Activated CD8-positive, alpha-beta memory T cell treated with anti-CD3 and anti-CD28 coated beads for 36 hours (primary cell): ENCODE measurements around the gene C1orf87. TPM values are rescaled to one million over a fixed set of nuclear protein-coding genes. Genes with fewer than 3 reads are reported as not detected.

Experiments used
- CTCF ChIA-PET: fragments of 350-600 bp; sonication (Branson Sonifier 250); formaldehyde crosslinking; loops from one replicate; lab custom pipeline; 2021; ENCODE audit warnings: antibody characterized with exemption; lab: Charles Lee
- POLR2A ChIA-PET: fragments of 350-600 bp; sonication (Branson Sonifier 250); formaldehyde crosslinking; loops from one replicate; lab custom pipeline; 2021; ENCODE audit warnings: antibody characterized with exemption; lab: Charles Lee
- total RNA-seq, 2 experiments: library from RNA; stranded (reverse); gene quantifications; one replicate each; pipeline ENCODE4 v1.2.3, GENCODE V29; 2021

Gene C1orf87, protein sequence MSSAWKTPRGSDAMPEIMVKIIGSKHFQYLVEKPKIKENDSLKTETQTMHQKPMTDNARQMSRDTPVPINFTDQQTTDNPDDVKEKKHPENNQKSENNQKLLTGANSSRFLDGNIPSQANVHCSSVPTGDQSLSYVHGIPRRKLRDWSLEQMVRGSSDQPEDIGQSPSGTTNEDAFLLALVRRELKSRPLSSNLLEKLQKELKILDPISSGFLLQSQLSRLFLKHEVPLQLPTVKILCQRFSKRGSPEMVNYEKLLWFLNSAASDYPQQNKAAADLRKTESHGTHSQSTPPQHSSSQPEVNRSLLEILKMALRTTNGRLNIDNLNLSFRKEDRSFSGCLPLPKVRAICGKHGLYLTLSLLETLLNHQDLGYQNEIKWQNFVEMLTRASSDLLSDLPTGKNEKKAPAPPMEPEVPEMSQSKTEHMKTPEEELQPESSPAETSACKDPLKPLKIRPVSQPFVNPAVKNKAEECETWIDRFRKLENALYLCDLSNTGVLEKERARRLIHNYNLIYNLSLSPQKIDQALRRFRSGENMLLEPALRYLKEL
- total RNA-seq: not detected

DNA sequence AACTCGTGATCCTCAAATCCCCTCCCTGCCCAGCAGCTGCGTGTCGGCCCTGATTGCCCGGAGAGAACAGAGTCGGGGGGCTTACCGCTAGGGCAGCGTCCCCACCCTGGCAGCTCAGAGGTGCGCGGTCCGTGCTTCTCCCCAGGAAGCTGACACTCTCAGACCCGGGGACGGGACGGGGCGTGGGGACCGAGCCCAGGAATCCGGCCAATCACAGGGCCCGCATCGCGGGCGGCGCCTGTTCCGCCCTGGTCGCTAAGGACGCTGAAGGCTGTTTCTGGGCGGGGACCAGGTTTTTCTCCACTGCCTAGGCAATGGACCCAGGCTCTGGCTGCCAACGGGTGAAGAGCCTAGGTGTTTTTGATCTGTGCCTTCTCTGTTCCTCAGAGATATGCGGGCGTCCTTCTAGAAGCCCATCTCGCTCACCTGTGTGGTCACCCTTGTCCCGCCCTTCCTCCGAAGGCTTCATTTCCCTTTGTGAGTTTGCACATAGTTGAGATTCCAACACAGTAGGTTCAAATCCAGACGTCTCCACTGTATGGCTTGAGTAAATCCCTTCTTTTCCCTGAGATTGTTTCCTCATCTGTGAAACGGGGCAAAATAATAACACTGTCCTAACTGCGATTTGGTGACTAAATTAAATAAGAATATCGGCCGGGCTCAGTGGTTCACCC is at the start of gene C1orf87:
TSS of gene C1orf87 (minus strand) at position 166 of the 674 bp plus-strand sequence. CDS start 1,127 bp downstream, outside the sequence.
- ChIA-PET CTCF (no interaction called here), POLR2A (no interaction called here)

DNA sequence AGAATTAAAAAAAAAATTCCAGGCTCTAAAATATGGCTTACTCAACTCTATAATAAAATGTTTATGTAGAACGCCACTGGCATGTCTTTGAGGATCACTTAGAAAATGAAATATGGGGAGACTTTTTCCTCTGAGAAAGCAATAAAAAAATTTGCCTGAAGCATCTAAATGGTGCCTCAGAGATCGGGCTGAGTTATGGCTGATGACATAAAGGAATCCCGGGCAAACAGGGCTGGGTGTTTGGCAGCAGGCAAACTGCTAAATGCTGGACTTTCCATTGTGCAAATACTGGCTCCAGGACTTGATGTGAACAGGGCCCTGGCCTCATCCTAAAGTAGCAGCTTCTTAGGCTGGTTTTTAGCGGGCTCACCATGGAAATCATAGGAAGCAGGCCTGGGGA is 44.5 kb upstream of the C1orf87 start:
- ChIA-PET POLR2A (no interaction called here), CTCF (no interaction called here)

DNA sequence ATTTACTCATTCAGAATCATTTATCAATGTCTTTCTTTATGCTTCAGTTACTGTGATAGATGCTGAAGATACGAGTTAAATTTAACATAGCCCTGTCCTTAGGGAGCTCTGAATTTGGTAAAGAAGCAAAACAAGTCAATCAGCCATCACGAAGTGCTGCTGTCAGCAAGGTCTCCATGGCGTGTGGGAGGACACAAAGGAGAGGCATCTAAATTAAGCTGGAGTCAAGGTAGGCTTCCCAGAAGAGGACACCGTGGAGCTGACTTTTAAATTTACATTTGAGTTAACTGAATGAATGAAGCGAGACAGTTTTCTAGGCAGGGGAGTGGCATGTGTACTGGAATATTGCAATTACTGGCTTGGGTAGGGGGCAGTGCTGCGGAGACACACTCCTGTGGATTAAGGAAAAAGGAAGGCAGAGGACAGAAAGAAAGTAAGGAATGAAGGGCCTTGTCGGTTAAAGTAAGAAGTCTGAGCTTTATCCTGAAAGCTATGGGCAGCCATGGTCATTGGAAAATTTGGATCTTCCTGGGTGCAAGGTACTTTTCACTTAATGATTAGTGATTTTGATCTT is 41.3 kb upstream of the C1orf87 start:
- POLR2A ChIA-PET: no interaction called here
- CTCF ChIA-PET: no interaction called here

DNA sequence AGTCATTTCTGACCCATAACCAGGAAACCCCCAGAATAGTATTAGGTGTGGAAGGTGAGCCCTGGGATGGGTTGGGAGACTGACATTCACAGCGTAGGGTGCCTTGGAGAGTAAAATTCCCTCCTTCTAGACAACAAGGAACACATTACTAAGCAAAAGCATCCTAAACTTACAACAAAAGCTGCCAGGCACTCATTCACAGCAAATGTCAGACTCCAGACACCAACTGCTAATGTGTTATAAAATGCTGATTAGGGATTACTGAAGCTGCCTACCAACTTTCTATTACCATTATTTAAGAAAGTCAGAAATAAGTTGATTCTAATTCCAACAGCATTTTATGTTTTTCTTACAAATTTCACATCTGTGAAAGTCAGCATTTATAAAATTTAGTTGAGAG is 40.0 kb upstream of the C1orf87 start:
- POLR2A ChIA-PET: no interaction called here
- CTCF ChIA-PET: no interaction called here

DNA sequence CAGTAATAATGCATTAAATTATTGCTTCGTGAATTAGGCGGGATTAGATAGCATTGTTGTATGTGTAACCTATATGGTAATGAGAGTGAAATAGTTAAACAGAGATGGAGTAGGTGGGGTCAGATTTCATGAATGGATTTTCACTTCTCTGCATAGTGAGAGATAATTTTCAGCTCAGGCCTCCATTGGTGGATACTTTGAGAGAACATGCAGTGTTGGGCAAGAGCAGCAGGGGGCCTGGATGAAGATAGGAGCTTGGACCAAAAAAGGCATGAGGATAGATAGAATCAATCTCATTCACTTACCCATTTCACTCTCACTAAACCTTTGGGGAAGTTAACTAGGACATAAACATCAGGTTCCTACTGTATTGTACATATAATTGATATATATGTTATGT is 39.5 kb upstream of the C1orf87 start:
- ChIA-PET POLR2A (no interaction called here), CTCF (no interaction called here)

DNA sequence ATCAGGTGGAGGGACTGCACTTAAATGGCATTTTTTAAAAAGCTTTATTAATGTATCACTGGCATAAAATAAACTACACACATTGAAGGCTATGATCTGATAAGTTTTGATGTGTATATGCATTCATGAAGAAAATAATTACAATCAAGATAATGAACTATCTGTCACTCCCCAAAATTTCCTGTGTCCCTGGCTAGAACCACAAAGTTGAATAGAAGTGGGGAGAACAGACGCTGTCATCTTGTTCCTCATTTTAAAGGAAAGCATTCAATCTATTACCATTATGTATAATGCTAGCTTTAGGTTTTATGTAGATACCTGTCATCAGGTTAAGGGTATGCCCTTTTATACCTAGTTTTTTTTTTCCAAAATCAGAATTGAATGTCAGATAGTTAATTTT is 38.1 kb upstream of the C1orf87 start:
- CTCF ChIA-PET: no interaction called here
- POLR2A ChIA-PET: no interaction called here

DNA sequence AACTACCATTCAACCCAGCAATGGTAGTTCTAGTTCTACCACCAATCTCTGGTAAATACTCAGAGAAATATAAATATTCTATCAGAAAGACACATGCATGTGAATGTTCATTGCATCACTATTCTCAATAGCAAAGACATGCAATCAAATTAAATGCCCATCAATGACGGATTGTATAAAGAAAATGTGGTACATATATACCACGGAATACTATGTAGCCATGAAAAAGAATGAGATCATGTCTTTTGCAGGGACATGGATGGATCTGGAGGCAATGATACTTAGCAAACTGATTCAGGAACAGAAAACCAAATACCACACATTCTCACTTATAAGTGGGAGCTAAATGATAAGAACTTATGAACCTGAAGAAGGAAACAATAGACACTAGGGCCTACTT is 37.5 kb upstream of the C1orf87 start:
- ChIA-PET CTCF (no interaction called here), POLR2A (no interaction called here)

DNA sequence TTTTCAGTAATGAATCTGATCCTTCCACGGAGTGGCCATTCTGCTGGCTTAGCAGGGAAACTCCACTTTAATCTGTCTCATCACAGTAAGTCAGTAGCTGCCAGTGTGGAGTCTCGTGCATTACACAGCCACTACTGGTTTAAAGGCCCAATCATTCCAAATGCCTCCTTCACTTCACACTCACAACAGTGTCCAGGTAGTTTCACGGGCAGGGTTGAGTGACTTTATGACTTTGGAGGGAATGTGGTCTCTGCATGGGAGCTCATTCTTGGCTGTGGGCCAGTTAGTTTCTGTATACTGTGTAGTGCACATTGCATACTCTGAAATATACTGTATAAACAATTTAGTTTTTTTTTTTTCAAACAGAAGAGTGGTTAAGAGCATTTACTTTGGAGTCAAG is 34.6 kb upstream of the C1orf87 start:
- POLR2A ChIA-PET: no interaction called here
- CTCF ChIA-PET: no interaction called here

DNA sequence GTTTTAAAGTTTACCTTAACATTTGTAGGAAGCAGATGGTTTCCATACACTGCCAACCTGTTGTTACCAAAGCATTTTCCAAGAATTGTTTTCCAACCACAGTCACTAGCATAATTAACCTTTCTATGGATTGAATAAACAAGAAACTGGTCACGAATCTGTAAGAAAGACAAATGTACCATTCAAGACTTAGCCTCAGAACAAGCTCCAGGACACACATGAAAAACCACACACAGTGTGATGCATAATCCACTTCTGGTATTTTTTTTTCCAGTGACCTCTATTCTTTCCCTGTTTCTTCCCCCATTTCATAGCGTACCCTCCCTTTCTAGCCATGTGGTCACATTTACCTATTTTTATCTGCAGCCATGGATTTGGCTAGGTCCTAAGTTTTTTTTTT is 29.6 kb upstream of the C1orf87 start:
- POLR2A ChIA-PET: no interaction called here
- CTCF ChIA-PET: no interaction called here

DNA sequence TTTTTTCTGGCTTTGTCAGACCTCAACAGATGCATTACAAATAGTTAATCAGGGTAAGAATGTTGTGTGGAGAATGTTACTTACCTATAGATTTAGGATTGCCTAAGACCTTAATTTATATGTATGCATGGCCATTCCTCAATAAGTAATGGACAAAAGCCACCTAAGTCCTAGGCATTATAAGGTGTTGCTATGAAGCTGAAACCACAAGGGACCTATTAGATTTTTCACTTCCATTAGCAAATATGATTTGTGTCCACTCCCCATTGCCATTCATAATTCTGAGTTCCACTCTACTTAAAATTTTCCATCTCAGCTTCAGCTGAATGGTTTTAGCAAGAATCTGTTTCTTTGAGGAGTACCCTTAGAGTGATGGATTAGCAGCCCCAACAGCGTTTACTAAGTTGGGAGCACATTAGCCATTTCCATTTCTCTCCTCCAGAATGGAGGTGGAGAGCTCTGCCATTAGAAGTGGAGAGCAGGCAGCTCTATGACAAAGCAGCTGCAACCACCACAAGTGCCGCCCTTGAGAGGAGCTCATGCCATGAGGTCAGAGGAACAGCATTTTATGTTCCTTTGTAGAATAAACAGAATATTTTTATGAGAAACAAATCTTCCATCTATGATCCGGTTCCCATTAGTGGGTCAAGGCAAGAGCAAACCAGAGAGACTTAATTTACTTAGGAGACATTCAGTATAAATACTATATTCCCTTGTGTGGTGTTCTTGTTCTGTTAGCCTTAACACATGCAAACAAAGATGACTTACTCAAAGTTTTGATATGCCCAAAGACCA is 28.9 kb upstream of the C1orf87 start:
- POLR2A ChIA-PET: no interaction called here
- CTCF ChIA-PET: no interaction called here

DNA sequence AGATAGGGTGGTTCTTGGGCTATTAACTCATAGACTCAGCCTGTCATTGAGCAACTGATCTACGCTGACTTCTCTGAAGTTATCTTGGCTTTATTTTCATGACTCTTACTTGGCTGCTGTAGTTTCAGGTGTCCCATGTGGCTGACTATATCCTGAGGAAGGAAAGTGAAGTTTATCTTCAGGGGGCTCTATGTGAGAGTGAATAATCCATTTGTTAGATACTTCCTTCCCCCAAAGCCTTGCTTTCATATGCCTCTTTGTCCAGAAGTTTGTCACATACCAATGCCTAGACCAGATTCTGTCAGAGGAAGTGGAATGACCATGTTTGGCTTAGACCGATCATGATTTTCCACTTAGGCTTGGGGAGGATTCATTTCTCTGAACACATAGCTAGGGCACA is 27.9 kb upstream of the C1orf87 start:
- ChIA-PET POLR2A (interaction anchor here (0.6 kb wide), 1 partner anchor 102 kb away, joined by 3 read pairs; no protein-coding TSS in a partner anchor), CTCF (interaction anchor here (1.2 kb wide), 1 partner anchor 8 kb away, joined by 3 read pairs; no protein-coding TSS in a partner anchor)

DNA sequence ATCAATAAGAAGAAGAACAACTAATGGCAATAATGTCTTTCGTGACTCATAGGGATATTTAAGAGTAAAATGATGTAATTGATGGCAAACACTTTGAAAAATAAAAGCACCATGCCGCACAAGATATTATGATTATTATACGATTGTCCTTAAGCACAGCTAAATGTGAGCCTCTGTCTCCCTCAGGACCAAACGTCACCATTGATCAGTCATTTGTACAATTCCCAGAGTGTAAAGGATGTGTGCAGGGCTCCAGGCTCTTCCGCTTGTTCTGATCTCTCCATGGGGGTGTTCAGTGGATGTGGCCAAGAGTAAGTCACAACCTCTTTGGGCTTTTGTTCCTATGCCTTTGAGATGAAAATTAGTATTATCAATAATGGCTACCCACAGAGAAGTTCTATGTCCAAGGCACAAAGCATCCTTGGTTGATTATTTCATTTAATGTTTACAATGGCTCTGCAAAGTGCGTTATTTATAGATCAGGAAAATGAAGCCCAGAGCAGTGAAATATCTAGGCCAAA is 17.7 kb upstream of the C1orf87 start:
- POLR2A ChIA-PET: no interaction called here
- CTCF ChIA-PET: no interaction called here

DNA sequence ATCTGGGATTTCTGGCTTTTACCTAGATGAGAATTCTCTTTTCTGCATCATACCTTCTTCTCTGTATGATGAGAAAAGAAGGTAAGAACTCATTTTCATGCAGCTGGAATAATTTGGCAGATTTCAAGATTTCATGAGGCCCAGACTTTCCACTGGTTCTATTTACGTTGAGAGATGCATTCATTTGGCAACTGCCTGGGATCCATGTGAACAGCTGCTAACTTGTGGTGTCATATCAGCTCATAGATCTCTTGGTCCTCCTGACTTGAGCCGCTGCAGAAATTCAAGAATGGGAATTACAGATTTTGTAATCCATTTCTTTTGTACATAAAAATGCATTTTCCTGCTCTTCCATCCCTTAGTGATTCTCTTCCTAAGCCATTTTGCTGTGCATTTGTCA is 17.1 kb upstream of the C1orf87 start:
- POLR2A ChIA-PET: no interaction called here
- CTCF ChIA-PET: no interaction called here

DNA sequence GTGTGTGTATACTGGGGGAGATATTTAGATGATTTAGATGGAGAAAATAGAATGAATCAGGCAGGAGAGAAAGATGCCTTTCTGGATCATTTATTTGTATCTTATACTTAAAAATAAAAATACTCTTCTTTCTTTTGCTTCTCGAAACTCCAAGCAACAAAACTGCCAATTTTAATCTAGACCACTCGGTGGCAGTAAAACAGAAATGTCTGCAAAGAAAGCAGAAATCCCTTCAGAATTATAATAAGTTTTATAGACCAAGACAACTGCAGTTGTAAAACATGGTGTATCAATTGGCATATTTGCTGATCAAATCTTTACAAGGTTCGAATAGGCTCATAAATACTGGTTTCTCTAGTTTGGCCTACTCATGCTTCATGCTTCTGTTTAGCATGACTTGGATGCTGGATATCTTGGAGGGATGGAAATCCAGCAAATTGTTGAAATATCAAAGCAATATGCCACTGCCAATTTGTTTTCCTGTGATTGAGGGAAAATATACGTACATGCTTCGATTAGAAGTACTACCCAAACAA is 15.1 kb upstream of the C1orf87 start:
- ChIA-PET CTCF (no interaction called here), POLR2A (no interaction called here)

DNA sequence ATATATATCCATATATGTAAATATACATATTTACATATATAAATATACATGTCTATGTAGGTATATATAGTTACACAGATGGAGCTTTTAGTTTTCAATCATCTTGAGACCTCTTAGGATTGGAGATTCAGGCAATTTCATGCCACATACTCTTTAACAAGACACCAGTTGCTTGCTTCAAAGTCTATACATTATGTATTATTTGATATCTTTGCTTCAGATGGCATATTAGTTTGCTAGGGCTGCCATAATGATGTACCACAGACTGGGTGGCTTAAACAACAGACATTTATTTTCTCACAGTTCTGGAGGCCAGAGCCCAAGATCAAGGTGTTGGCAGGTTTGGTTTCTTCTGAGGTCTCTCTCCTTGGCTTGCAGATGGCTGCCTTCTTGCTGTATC is 14.1 kb upstream of the C1orf87 start:
- ChIA-PET POLR2A (no interaction called here), CTCF (no interaction called here)

DNA sequence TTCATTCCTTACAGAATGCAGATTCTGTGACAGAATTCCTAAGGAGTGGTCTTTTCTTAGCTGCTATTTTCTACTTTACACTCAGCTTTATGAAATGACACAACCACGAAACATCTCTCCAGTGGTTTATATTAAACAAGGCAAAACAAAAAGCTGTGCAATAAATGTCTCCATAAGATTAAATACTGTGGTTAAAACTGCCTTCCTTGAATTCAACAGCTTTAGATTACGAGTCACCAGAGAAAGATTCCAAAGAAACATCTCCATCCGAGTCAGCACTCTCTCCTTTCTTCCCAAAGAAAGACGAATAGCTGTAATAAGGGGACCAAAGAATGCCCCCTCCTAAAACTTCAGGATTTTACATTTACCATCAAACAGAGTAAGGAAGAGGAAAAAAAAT is 4.6 kb upstream of the C1orf87 start:
- ChIA-PET CTCF (no interaction called here), POLR2A (no interaction called here)

DNA sequence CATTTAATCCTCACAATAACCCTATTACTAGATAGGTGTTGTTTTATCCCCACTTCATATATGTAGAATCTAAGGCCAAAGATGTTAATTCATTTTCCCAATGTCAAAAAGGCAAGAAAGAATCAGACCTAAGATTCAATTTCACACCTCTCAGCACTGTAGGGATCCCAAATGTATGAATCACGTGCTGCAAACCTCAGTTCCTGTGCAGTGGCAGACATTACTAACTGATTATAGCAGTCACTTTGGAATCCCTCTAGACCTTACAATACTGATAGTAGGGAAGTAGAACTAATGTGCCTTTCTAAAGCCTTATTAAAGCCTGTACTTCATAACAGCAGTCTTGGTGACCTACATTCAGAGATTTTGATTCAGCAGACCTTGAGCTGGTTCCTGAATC is 2.3 kb downstream of the C1orf87 start:
- POLR2A ChIA-PET: no interaction called here
- CTCF ChIA-PET: no interaction called here

DNA sequence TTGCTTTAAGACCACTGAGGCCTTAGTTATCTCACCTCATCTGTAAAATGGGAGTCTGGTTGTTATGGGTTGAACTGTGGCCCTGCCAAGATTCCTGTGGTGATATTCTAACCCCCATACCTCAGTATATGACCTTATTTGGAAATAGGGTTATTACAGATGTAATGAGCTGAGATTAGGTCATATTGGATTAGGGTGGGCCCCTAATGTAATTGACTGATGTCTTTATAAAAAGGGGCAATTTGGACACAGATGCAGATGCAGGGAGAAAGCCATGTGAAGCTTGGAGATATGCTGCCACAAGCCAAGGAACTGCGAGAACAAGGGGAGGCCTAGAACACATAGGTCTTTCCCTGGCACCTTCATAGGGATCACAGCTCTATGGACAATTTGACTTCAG is 3.9 kb downstream of the C1orf87 start:
- POLR2A ChIA-PET: no interaction called here
- CTCF ChIA-PET: no interaction called here

DNA sequence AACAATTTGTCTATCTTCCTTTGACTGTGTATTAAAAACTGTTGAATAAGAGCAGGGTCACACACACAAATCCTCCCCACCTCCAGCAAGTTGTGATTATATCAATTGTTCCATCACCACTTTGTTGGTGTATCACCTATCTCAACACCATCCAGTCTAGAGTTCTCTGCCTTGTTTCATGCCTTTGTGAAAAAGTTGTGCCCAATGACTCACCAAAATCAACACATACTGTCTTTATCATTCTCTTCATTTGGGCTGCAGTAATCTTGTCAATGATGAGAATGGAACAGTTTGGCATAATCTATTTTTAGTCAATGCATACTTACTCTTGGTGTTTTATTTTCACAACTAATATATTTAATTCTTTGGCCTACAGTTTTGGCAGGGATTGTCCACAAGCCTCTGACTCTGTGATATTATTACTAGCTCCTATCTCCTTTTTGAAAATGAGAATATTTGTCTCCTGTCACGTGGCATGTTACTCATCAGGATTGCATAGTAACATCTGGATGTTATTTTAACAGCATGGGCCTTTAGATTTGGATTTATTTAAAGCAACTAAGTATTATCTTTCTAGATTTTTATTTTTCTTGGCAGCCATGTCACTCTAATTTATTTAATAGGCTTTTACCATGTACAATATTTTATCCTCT is 5.1 kb downstream of the C1orf87 start:
- ChIA-PET POLR2A (no interaction called here), CTCF (no interaction called here)
